ENCODE measurements around the gene LCE2C. TPM values are rescaled to one million over a fixed set of nuclear protein-coding genes. Genes with fewer than 3 reads are reported as not detected.
"Not testable (repeated sequence)": the region's sequence is repeated elsewhere in the genome, so short reads cannot be mapped to it uniquely, and the experiment has no call there.

LCE2C gene
- polyA plus RNA-seq, 2 of the 4 experiments (the other 2 are of a cell fraction) = not detected

DNA sequence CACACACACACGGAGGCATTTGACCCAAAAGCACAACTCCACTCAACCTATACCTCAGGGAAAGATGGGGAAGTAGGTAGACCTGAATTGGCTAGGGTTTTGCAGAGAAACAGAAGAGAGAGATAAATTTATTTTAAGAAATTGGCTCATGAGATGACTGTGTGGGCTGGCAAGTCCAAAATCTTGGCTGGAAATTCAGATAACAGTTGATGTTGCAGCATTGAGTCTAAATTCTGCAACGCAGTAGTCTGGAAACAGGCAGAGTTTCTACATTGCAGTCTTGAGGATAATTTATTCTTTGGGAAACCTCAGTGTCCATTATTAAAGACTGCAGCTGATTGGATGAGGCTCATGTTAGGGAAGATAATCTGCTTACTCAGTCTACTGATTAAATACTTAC, 6.5 kb downstream of the LCE2C start:
- FAIRE-seq = no peak
- H3K4me3 ChIP-seq = no peak overlapping the region
- 2% methylated on average over 2 of the region's 2 CpGs for WGBS (ENCODE audit: missing lambda C conversion rate)
- H3K27ac ChIP-seq = no peak overlapping the region
- ATAC-seq = no peak
- ChIA-PET CTCF (no interaction called here), POLR2A (no interaction called here)
- TF ChIP-seq, protein P1, sequence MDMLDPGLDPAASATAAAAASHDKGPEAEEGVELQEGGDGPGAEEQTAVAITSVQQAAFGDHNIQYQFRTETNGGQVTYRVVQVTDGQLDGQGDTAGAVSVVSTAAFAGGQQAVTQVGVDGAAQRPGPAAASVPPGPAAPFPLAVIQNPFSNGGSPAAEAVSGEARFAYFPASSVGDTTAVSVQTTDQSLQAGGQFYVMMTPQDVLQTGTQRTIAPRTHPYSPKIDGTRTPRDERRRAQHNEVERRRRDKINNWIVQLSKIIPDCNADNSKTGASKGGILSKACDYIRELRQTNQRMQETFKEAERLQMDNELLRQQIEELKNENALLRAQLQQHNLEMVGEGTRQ (IDR thresholded peaks at IDR 0.05) = no peak
- TF ChIP-seq SREBF2 (IDR thresholded peaks at IDR 0.05) (no peak), MAX (IDR thresholded peaks at IDR 0.05) (no peak), RAD21 (conservative IDR thresholded peaks at IDR 0.05 in 1 of 2, IDR thresholded peaks at IDR 0.05 in 1 of 2) (no peak), EP300 (IDR thresholded peaks at IDR 0.05) (no peak), FOSB (CRISPR knock-in tag; IDR thresholded peaks at IDR 0.05) (no peak), BHLHE40 (IDR thresholded peaks at IDR 0.05; ENCODE audit: low read depth, low read length) (no peak), POLR2A (IDR thresholded peaks at IDR 0.05; ENCODE audit: low read length) (no peak), KDM1A (IDR thresholded peaks at IDR 0.05; ENCODE audit: low read depth) (no peak), ESRRA (IDR thresholded peaks at IDR 0.05; ENCODE audit: borderline replicate concordance, low read length) (no peak), CBX2 (IDR thresholded peaks at IDR 0.05; ENCODE audit: borderline replicate concordance, low read depth) (no peak), CEBPB (IDR thresholded peaks at IDR 0.05) (no peak), FOXS1 (CRISPR knock-in tag; IDR thresholded peaks at IDR 0.05) (no peak), RNF2 (IDR thresholded peaks at IDR 0.05; ENCODE audit: borderline replicate concordance, low read depth) (no peak), KDM5A (IDR thresholded peaks at IDR 0.05) (no peak), NR3C1 (IDR thresholded peaks at IDR 0.05) (no peak)
- TF ChIP-seq, protein P2, sequence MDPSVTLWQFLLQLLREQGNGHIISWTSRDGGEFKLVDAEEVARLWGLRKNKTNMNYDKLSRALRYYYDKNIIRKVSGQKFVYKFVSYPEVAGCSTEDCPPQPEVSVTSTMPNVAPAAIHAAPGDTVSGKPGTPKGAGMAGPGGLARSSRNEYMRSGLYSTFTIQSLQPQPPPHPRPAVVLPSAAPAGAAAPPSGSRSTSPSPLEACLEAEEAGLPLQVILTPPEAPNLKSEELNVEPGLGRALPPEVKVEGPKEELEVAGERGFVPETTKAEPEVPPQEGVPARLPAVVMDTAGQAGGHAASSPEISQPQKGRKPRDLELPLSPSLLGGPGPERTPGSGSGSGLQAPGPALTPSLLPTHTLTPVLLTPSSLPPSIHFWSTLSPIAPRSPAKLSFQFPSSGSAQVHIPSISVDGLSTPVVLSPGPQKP (IDR thresholded peaks at IDR 0.05; ENCODE audit: low read depth, low read length) = no peak
- TF ChIP-seq, protein P3, sequence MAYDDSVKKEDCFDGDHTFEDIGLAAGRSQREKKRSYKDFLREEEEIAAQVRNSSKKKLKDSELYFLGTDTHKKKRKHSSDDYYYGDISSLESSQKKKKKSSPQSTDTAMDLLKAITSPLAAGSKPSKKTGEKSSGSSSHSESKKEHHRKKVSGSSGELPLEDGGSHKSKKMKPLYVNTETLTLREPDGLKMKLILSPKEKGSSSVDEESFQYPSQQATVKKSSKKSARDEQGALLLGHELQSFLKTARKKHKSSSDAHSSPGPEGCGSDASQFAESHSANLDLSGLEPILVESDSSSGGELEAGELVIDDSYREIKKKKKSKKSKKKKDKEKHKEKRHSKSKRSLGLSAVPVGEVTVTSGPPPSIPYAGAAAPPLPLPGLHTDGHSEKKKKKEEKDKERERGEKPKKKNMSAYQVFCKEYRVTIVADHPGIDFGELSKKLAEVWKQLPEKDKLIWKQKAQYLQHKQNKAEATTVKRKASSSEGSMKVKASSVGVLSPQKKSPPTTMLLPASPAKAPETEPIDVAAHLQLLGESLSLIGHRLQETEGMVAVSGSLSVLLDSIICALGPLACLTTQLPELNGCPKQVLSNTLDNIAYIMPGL (CRISPR knock-in tag; IDR thresholded peaks at IDR 0.05; ENCODE audit: borderline replicate concordance) = no peak
- H3K9me3 ChIP-seq = no peaks in the 10 kb centered on the region
- no peak for DNase-seq (ENCODE audit: low read depth in 1 of 2, low spot score in 1 of 2)
- H3K4me1 ChIP-seq = no peaks in the 10 kb centered on the region
- H3K4me2 ChIP-seq = no peak overlapping the region

DNA sequence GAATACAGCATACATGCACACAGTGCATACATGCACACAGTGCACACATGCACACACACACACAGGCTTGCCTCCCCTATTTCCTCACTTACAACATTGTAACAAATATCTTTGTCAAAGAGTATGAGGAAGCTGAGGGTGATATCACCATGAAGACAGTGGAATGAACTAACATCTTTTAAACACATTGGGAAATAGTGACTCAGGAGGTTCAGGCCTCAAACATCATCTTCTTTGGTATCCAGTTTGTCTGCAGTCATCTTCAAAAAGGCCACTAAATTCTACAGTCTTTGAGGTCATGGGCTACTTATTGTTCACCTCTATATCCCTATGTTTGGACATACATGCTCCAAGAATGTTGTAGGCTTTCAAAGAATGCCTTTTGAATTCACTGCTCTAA, 8.8 kb downstream of the LCE2C start:
- ChIA-PET POLR2A (no interaction called here), CTCF (no interaction called here)
- Histone ChIP-seq H3K27ac (no peak overlapping the region), H3K4me2 (no peak overlapping the region), H3K4me3 (no peak overlapping the region), H3K9me3 (no peaks in the 10 kb centered on the region), H3K4me1 (no peaks in the 10 kb centered on the region)
- no peak for TF ChIP-seq HOXB13 (CRISPR knock-in tag; IDR thresholded peaks at IDR 0.05; ENCODE audit: low read depth)
- TF ChIP-seq CHD2 (IDR thresholded peaks at IDR 0.05; ENCODE audit: low read length, partially characterized antibody) = no peak
- no peak for TF ChIP-seq CHD4 (IDR thresholded peaks at IDR 0.05; ENCODE audit: borderline replicate concordance)
- TF ChIP-seq, protein P2 (IDR thresholded peaks at IDR 0.05; ENCODE audit: low read depth, low read length) = no peak
- TF ChIP-seq RFX5 (IDR thresholded peaks at IDR 0.05) = no peak
- no peak for TF ChIP-seq SREBF2 (IDR thresholded peaks at IDR 0.05)
- TF ChIP-seq FOSB (CRISPR knock-in tag; IDR thresholded peaks at IDR 0.05) = no peak
- no peak for TF ChIP-seq EHMT2 (IDR thresholded peaks at IDR 0.05; ENCODE audit: low read depth)
- no peak for DNase-seq (ENCODE audit: low read depth in 1 of 2, low spot score in 1 of 2)
- ATAC-seq = no peak
- no peak for FAIRE-seq

GRCh38 chr1:152685823-152686222, 10.7 kb downstream of the LCE2C start, which contains the start of gene LCE2B:
LCE2B (plus strand) TSS chr1:152686123; CDS start chr1:152686844, 721 bp downstream.
- H3K9me3 ChIP-seq; DNase-seq (ENCODE audit: low read depth in 1 of 2, low spot score in 1 of 2); H3K4me2 ChIP-seq; H3K27ac ChIP-seq; CTCF ChIA-PET; POLR2A ChIA-PET; H3K4me3 ChIP-seq; H3K4me1 ChIP-seq; FAIRE-seq: not testable (repeated sequence)
- WGBS (ENCODE audit: missing lambda C conversion rate) = 4% methylated on average over 4 of the region's 4 CpGs
- ATAC-seq = 0 out of 6 replicates have a peak, but pooled peaks of 1 of the 2 experiments have one; percentile 19

All from A549 (cell line).